ENCODE results near the gene ZBTB20. TPM values are rescaled to one million over a fixed set of nuclear protein-coding genes. Genes with fewer than 3 reads are reported as not detected.

ZBTB20 gene
- total and polyA plus RNA-seq, 10 of the 15 experiments (the other 5 are each of a cell fraction or from before 2014, with no cell fraction given): 0.20 to 5.5 (median 2.2) TPM

DNA sequence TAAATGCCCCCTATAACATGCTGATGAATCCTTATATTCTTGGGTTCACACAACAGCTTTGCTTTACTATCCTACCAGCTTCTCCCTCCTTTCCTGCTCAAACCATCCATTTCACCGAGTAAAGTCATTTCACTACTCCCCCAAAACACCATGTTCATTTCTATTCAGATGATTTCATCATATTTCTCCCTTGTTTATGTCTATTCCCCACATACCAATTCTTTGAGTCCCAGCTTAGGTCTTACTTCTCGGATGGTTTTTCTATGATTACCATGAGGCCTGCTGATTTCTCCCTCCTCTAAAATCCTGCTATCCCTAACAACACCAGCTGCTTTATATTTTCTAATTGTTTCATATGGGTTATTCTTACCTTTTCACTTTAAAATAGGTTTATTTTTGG is 621.8 kb downstream of the ZBTB20 start:
- no peaks in the 10 kb centered on the region for H3K36me3 ChIP-seq (ENCODE audit: control insufficient read depth in 2 of 2, insufficient read depth in 2 of 2, low read length in 1 of 2)
- no peak overlapping the region for H3K4me2 ChIP-seq (ENCODE audit: control insufficient read depth, insufficient read depth)
- H3K27me3 ChIP-seq (replicated peaks in 1 of 2; ENCODE audit: control insufficient read depth in 2 of 2, insufficient read depth in 2 of 2, low read length in 1 of 2): no peaks in the 10 kb centered on the region
- H4K20me1 ChIP-seq (ENCODE audit: control insufficient read depth, insufficient read depth): no peaks in the 10 kb centered on the region
- SMC1A ChIA-PET (ENCODE audit: uncharacterized antibody, unreplicated experiment): interaction anchor here (1.3 to 1.6 kb wide), 2 partner anchors 10 to 17 kb away, joined by 3 to 4 read pairs; no protein-coding TSS in a partner anchor
- no peak overlapping the region for H3K4me3 ChIP-seq
- DNase-seq (ENCODE audit: low read depth, low spot score) (no peak), FAIRE-seq (no peak), ATAC-seq (no peak)
- CTCF ChIA-PET: interaction anchor here (0.7 to 1.2 kb wide), 3 partner anchors 10 to 481 kb away, joined by 3 read pairs; no protein-coding TSS in a partner anchor
- RAD21 ChIA-PET (ENCODE audit: unreplicated experiment): no interaction called here
- WGBS (ENCODE audit: insufficient coverage, insufficient replicate concordance, low lambda C conversion rate, missing lambda C conversion rate): 57% methylated on average over 2 of the region's 2 CpGs
- no peaks in the 10 kb centered on the region for H3K4me1 ChIP-seq (ENCODE audit: control insufficient read depth, insufficient read depth, low read length)
- H3K9me3 ChIP-seq (replicated peaks; ENCODE audit: control insufficient read depth, insufficient read depth, low read length): no peaks in the 10 kb centered on the region
- no peak overlapping the region for H2AFZ ChIP-seq (ENCODE audit: control insufficient read depth, low read depth, low read length)
- intact Hi-C loops (cut with micrococcal nuclease; ENCODE audit: unreplicated experiment) (loop anchor here (10.0 kb wide), 2 partner anchors 140 to 290 kb away; no protein-coding TSS in a partner anchor), in situ Hi-C loops (cut with MboI) (no loop called here)
- no peak overlapping the region for H3K9ac ChIP-seq (ENCODE audit: control insufficient read depth, insufficient read depth, low read length)
- BruUV-seq (replicated peaks): no TSS peak
- TF ChIP-seq, protein P1, sequence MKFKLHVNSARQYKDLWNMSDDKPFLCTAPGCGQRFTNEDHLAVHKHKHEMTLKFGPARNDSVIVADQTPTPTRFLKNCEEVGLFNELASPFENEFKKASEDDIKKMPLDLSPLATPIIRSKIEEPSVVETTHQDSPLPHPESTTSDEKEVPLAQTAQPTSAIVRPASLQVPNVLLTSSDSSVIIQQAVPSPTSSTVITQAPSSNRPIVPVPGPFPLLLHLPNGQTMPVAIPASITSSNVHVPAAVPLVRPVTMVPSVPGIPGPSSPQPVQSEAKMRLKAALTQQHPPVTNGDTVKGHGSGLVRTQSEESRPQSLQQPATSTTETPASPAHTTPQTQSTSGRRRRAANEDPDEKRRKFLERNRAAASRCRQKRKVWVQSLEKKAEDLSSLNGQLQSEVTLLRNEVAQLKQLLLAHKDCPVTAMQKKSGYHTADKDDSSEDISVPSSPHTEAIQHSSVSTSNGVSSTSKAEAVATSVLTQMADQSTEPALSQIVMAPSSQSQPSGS (IDR thresholded peaks at IDR 0.05; ENCODE audit: low read length): no peak
- no peak for TF ChIP-seq SUZ12 (IDR thresholded peaks at IDR 0.05; ENCODE audit: unreplicated experiment)
- TF ChIP-seq, protein P2, sequence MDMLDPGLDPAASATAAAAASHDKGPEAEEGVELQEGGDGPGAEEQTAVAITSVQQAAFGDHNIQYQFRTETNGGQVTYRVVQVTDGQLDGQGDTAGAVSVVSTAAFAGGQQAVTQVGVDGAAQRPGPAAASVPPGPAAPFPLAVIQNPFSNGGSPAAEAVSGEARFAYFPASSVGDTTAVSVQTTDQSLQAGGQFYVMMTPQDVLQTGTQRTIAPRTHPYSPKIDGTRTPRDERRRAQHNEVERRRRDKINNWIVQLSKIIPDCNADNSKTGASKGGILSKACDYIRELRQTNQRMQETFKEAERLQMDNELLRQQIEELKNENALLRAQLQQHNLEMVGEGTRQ (IDR thresholded peaks at IDR 0.05; ENCODE audit: borderline replicate concordance, low read depth, low read length): no peak
- TF ChIP-seq ZSCAN29 (IDR thresholded peaks at IDR 0.05): no peak
- TF ChIP-seq, protein P3, sequence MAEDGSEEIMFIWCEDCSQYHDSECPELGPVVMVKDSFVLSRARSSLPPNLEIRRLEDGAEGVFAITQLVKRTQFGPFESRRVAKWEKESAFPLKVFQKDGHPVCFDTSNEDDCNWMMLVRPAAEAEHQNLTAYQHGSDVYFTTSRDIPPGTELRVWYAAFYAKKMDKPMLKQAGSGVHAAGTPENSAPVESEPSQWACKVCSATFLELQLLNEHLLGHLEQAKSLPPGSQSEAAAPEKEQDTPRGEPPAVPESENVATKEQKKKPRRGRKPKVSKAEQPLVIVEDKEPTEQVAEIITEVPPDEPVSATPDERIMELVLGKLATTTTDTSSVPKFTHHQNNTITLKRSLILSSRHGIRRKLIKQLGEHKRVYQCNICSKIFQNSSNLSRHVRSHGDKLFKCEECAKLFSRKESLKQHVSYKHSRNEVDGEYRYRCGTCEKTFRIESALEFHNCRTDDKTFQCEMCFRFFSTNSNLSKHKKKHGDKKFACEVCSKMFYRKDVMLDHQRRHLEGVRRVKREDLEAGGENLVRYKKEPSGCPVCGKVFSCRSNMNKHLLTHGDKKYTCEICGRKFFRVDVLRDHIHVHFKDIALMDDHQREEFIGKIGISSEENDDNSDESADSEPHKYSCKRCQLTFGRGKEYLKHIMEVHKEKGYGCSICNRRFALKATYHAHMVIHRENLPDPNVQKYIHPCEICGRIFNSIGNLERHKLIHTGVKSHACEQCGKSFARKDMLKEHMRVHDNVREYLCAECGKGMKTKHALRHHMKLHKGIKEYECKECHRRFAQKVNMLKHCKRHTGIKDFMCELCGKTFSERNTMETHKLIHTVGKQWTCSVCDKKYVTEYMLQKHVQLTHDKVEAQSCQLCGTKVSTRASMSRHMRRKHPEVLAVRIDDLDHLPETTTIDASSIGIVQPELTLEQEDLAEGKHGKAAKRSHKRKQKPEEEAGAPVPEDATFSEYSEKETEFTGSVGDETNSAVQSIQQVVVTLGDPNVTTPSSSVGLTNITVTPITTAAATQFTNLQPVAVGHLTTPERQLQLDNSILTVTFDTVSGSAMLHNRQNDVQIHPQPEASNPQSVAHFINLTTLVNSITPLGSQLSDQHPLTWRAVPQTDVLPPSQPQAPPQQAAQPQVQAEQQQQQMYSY (CRISPR knock-in tag; IDR thresholded peaks at IDR 0.05): no peak
- no peak for TF ChIP-seq BRCA1 (IDR thresholded peaks at IDR 0.05; ENCODE audit: low read depth, low read length)
- TF ChIP-seq LARP7 (IDR thresholded peaks at IDR 0.05): no peak
- TF ChIP-seq, protein P4, sequence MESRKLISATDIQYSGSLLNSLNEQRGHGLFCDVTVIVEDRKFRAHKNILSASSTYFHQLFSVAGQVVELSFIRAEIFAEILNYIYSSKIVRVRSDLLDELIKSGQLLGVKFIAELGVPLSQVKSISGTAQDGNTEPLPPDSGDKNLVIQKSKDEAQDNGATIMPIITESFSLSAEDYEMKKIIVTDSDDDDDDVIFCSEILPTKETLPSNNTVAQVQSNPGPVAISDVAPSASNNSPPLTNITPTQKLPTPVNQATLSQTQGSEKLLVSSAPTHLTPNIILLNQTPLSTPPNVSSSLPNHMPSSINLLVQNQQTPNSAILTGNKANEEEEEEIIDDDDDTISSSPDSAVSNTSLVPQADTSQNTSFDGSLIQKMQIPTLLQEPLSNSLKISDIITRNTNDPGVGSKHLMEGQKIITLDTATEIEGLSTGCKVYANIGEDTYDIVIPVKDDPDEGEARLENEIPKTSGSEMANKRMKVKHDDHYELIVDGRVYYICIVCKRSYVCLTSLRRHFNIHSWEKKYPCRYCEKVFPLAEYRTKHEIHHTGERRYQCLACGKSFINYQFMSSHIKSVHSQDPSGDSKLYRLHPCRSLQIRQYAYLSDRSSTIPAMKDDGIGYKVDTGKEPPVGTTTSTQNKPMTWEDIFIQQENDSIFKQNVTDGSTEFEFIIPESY (IDR thresholded peaks at IDR 0.05): no peak
- no peak for TF ChIP-seq EGR1 (IDR thresholded peaks at IDR 0.05; ENCODE audit: borderline replicate concordance in 1 of 2, low read depth in 2 of 2, low read length in 2 of 2)
- TF ChIP-seq MTA2 (IDR thresholded peaks at IDR 0.05; ENCODE audit: low read depth): no peak
- TF ChIP-seq SP1 (IDR thresholded peaks at IDR 0.05; ENCODE audit: low read depth, low read length): no peak
- no peak for TF ChIP-seq SMARCA5 (IDR thresholded peaks at IDR 0.05)
- no peak for TF ChIP-seq RFX5 (IDR thresholded peaks at IDR 0.05; ENCODE audit: low read depth, low read length)
- no peak for TF ChIP-seq SMAD1 (IDR thresholded peaks at IDR 0.05; ENCODE audit: low read depth, partially characterized antibody)
- no peak overlapping the region for H3K27ac ChIP-seq (ENCODE audit: control insufficient read depth, insufficient read depth)
- POLR2A ChIA-PET: no interaction called here
- H3K79me2 ChIP-seq (ENCODE audit: control insufficient read depth, insufficient read depth, low read length): no peaks in the 10 kb centered on the region
